ENCODE measurements around the gene RIBC1. TPM values are rescaled to one million over a fixed set of nuclear protein-coding genes. Genes with fewer than 3 reads are reported as not detected.

RIBC1 gene
- total RNA-seq, 4 donors from 2014 or later: 0.40 to 1.7 (median 0.62) TPM

DNA sequence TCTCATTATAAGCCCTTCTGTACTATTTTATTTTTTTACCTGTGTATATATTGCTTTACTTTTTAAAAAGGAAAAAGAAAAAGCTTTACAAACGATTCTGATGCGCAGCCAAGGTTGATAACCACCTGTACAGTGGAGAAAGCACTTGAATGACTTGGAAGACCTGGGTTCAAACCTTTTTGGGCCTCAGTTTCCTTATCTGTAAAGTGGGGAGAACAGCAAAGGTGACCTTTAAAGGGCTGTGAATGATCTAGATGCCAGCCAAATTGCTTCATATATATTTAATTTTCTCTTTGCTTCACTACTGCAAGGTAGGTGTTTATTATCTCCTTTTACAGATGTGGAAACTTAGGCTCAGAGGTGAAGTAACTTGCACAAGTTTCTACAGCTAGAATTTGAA, 45.2 kb upstream of the RIBC1 start:
- intact Hi-C loops (cut with DNase I): no loop called here
- 92% methylated on average over 2 of the region's 2 CpGs for WGBS
- DNase-seq (ENCODE audit: extremely low spot score): no peak
- TF ChIP-seq EP300 (IDR thresholded peaks at IDR 0.05) (no peak), POLR2A (IDR thresholded peaks at IDR 0.05; ENCODE audit: low read depth) (no peak), POLR2AphosphoS5 (IDR thresholded peaks at IDR 0.05) (no peak)
- TF ChIP-seq, protein P1, sequence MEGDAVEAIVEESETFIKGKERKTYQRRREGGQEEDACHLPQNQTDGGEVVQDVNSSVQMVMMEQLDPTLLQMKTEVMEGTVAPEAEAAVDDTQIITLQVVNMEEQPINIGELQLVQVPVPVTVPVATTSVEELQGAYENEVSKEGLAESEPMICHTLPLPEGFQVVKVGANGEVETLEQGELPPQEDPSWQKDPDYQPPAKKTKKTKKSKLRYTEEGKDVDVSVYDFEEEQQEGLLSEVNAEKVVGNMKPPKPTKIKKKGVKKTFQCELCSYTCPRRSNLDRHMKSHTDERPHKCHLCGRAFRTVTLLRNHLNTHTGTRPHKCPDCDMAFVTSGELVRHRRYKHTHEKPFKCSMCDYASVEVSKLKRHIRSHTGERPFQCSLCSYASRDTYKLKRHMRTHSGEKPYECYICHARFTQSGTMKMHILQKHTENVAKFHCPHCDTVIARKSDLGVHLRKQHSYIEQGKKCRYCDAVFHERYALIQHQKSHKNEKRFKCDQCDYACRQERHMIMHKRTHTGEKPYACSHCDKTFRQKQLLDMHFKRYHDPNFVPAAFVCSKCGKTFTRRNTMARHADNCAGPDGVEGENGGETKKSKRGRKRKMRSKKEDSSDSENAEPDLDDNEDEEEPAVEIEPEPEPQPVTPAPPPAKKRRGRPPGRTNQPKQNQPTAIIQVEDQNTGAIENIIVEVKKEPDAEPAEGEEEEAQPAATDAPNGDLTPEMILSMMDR (IDR thresholded peaks at IDR 0.05): no peak
- Histone ChIP-seq H3K36me3 (peaks cover 12 to 52% (median 46%) of the 10 kb centered on the region in 4 donors), H3K27ac (replicated peaks in 1 of 4) (no peak overlapping the region), H3K4me1 (no peaks in the 10 kb centered on the region), H3K4me3 (no peak overlapping the region), H3K27me3 (no peaks in the 10 kb centered on the region), H3K9me3 (no peaks in the 10 kb centered on the region)

DNA sequence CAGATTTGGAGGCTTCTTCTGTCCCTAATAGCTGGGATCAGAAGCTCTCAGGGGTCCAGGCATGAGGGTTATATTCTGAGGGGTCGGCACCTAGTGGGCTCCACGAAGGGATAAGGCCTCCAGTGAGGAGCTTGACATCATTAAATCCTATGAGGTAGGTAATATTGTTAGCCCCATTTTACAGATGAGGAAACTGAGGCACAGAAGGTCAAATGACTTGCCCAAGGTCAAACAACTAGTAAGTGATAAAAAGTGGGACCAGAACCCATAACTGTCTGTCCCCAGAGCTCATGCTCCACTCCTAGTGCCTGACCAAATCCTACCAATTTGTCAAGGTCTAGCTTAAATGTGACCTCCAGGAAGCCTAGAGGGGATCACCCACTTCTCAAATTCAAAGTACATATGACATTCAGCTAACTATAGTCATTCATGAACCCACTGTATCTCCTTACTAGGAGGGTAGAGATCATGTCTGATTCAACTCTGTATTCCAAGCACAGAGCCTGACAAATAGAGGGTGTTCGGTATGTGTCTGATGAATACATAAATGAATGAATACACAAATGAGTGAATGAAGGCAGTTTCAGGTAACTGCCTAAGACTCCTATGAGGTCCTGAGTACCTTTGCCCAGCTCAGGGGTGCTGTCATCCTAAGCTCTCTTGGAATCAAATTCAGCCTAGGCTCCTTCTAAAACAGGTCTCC, 43.5 kb upstream of the RIBC1 start:
- Histone ChIP-seq H3K4me3 (no peak overlapping the region), H3K36me3 (peaks cover 12 to 65% (median 60%) of the 10 kb centered on the region in 4 donors), H3K27ac (replicated peaks in 1 of 4) (no peak overlapping the region), H3K27me3 (no peaks in the 10 kb centered on the region), H3K4me1 (no peaks in the 10 kb centered on the region), H3K9me3 (no peaks in the 10 kb centered on the region)
- intact Hi-C loops (cut with DNase I): no loop called here
- no peak for DNase-seq (ENCODE audit: extremely low spot score)
- WGBS: 97% methylated on average over 3 of the region's 3 CpGs
- TF ChIP-seq EP300 (IDR thresholded peaks at IDR 0.05) (no peak), POLR2AphosphoS5 (IDR thresholded peaks at IDR 0.05) (no peak), POLR2A (IDR thresholded peaks at IDR 0.05; ENCODE audit: low read depth) (no peak)
- TF ChIP-seq, protein P1 (IDR thresholded peaks at IDR 0.05): no peak

DNA sequence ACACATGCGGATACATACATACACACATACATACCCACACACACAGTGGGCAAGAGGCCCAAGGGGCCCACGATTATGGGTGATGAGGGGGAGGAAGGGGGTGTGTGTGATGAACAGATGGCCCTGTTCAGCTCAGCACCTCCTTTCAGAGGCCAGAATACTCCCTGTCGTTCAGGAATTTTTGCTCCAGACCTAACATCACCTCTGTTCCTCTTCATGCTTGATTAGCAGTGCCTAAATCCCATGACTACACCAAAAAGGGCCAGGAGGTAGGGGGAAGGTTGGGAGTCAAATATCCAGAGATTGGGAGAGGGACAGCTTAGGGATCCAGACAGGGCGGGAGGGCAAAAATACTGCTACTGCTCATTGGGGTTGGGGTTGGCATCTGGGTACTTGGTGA, 42.9 kb upstream of the RIBC1 start:
- no peak for DNase-seq (ENCODE audit: extremely low spot score)
- intact Hi-C loops (cut with DNase I): no loop called here
- 78% methylated on average over 4 of the region's 4 CpGs for WGBS
- Histone ChIP-seq H3K27me3 (no peaks in the 10 kb centered on the region), H3K36me3 (peaks cover 12 to 71% (median 66%) of the 10 kb centered on the region in 4 donors), H3K27ac (replicated peaks in 1 of 4) (no peak overlapping the region), H3K9me3 (no peaks in the 10 kb centered on the region), H3K4me3 (no peak overlapping the region), H3K4me1 (no peaks in the 10 kb centered on the region)
- no peak for TF ChIP-seq POLR2A (IDR thresholded peaks at IDR 0.05; ENCODE audit: low read depth)
- TF ChIP-seq EP300 (IDR thresholded peaks at IDR 0.05): no peak
- TF ChIP-seq, protein P1 (IDR thresholded peaks at IDR 0.05): no peak
- TF ChIP-seq POLR2AphosphoS5 (IDR thresholded peaks at IDR 0.05): no peak

DNA sequence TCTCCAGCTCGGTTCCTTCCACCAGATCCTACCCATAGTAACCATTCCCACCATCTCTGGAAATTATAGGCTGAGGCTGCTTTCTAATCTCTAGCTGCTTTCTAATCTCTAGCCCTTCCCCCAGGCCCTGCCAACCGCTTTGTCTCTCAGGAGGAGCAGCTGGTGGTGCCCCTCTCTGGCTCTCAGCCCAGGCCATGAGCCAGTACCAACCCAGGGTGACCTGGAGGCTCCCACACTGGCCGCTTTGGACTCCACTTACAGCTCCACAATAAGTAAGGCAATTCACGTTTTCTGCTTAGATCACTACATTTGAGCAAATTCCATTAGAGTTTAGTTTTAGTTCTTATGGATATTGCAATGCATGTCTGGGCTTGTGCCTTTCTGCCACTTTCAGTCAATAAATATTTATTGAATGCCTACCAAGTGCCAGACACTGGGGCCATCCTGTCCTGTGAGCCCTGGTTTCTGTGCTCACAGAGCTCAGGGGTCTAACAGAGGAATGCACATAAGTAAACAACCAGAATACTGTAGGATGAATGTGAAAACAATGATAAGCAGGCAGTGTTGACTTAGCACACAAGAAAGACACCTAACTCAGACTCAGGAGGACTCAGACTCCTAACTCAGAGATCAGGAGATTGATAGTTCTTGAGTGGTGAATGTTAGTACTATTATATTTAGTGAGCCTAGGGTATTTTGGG, 39.1 kb upstream of the RIBC1 start:
- H3K36me3 ChIP-seq: peaks cover 12 to 69% (median 64%) of the 10 kb centered on the region in 4 donors
- no peak overlapping the region for H3K27ac ChIP-seq (replicated peaks in 1 of 4)
- H3K9me3 ChIP-seq: no peaks in the 10 kb centered on the region
- intact Hi-C loops (cut with DNase I): no loop called here
- WGBS: 87% methylated on average over 4 of the region's 4 CpGs
- H3K4me1 ChIP-seq: no peaks in the 10 kb centered on the region
- no peaks in the 10 kb centered on the region for H3K27me3 ChIP-seq
- no peak for DNase-seq (ENCODE audit: extremely low spot score)
- no peak overlapping the region for H3K4me3 ChIP-seq
- TF ChIP-seq EP300 (IDR thresholded peaks at IDR 0.05) (no peak), POLR2AphosphoS5 (IDR thresholded peaks at IDR 0.05) (no peak)

DNA sequence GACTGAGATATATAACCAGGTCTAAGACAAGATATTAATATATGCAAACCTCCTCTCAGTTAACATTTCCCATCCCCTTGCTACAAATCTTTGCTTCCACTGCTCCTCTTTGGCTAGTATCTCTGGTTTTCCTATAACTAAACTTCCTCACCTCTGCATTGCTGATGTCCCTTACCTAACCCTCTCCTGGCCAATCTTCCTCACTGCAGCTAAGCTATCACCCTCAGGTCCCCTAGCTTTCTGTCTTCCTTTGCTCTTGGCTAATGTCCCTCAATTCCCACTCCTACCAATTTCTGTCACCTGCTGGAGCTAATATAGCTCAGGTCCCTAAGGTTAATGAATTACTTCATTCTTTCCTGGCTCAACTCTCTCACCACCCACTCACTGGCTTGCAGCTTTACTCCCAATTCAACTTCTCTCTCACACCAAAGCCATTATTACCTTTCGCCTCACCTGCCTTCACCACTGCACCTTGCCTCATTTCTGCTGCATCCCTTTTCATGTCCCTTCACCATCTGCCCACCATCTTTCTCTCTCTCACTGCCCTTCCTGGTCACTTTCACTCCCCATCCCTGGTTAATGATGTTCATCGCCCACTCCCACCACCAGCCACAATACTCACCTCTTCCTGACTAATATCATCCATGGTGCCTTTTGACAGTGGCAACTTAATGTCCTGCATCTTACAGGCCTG, 26.9 kb upstream of the RIBC1 start:
- Histone ChIP-seq H3K27ac (replicated peaks in 1 of 4) (no peak overlapping the region), H3K27me3 (no peaks in the 10 kb centered on the region), H3K4me1 (no peaks in the 10 kb centered on the region), H3K36me3 (peaks cover 0 to 89% (median 70%) of the 10 kb centered on the region in 4 donors), H3K4me3 (no peak overlapping the region), H3K9me3 (no peaks in the 10 kb centered on the region)
- no peak for DNase-seq (ENCODE audit: extremely low spot score)
- whole genome bisulfite sequencing: 98% methylated on average over 2 of the region's 2 CpGs
- no peak for TF ChIP-seq POLR2AphosphoS5 (IDR thresholded peaks at IDR 0.05)
- TF ChIP-seq POLR2A (IDR thresholded peaks at IDR 0.05; ENCODE audit: low read depth): no peak
- TF ChIP-seq, protein P1 (IDR thresholded peaks at IDR 0.05): no peak
- no peak for TF ChIP-seq EP300 (IDR thresholded peaks at IDR 0.05)
- intact Hi-C loops (cut with DNase I): no loop called here
